Neutrophil (primary cell): ENCODE data around the gene HDAC3.

Source experiments
- H3K27ac ChIP-seq: fragments of 200-600 bp; sonication (generic); 2 replicates; pipeline ENCODE4 v1.5.1; 2016; ENCODE audit warnings: mild to moderate bottlenecking, moderate library complexity
- H3K27me3 ChIP-seq: fragments of 200-600 bp; sonication (generic); 2 replicates; pipeline ENCODE4 v1.6.0; 2016; ENCODE audit warnings: mild to moderate bottlenecking
- H3K36me3 ChIP-seq: fragments of 200-600 bp; sonication (generic); 2 replicates; pipeline ENCODE4 v1.5.1; 2017
- H3K4me1 ChIP-seq, 2 experiments: fragments of 200-600 bp in 1 of 2; sonication (generic) in 1 of 2; 1 replicate in 1 of 2; 2 replicates in 1 of 2; pipeline versions ENCODE4 v1.5.1 to v1.6.1; 2013 to 2016; ENCODE audit warnings: low read depth in 1 of 2, low read length in 1 of 2, mild to moderate bottlenecking in 1 of 2, moderate library complexity in 1 of 2; ENCODE audit not compliant: control insufficient read depth in 1 of 2, insufficient read depth in 1 of 2
- H3K4me3 ChIP-seq, 2 experiments: fragments of 200-600 bp in 1 of 2; sonication (generic) in 1 of 2; 1 replicate in 1 of 2; 2 replicates in 1 of 2; pipeline ENCODE4 v1.5.1; 2013 to 2016; ENCODE audit warnings: low read depth in 1 of 2, low read length in 1 of 2, mild to moderate bottlenecking in 1 of 2, moderate library complexity in 1 of 2
- H3K9me3 ChIP-seq: fragments of 200-600 bp; sonication (generic); 2 replicates; pipeline ENCODE4 v1.5.1; 2016
- CTCF ChIP-seq: fragments of 200-600 bp; sonication (generic); IDR thresholded peaks from 2 replicates; pipeline ENCODE4 v1.5.1; 2016; ENCODE audit warnings: antibody characterized with exemption

Gene HDAC3

GRCh38 chr5:141634720-141635119 lies 1.9 kb downstream of the HDAC3 start:
- no peaks in the 10 kb centered on the region for H3K9me3 ChIP-seq
- TF ChIP-seq CTCF: no peak
- peaks cover 15% of the 10 kb centered on the region for H3K27me3 ChIP-seq
- peaks cover 21% of the 10 kb centered on the region for H3K36me3 ChIP-seq
- H3K27ac ChIP-seq: no peak overlapping the region
- no peak overlapping the region for H3K4me3 ChIP-seq
- H3K4me1 ChIP-seq: peaks cover 25 to 27% of the 10 kb centered on the region in 2 experiments

GRCh38 chr5:141633871-141634561 lies 2.6 kb downstream of the HDAC3 start:
- Histone ChIP-seq H3K9me3 (no peaks in the 10 kb centered on the region), H3K4me1 (peaks cover 25 to 27% of the 10 kb centered on the region in 2 experiments), H3K4me3 (no peak overlapping the region), H3K36me3 (peaks cover 28% of the 10 kb centered on the region), H3K27ac (no peak overlapping the region), H3K27me3 (peaks cover 15% of the 10 kb centered on the region)
- TF ChIP-seq CTCF: no peak

- peaks cover 41% of the 10 kb centered on the region for H3K36me3 ChIP-seq
- peaks cover 3% of the 10 kb centered on the region for H3K27me3 ChIP-seq
- no peak for TF ChIP-seq CTCF
- no peak overlapping the region for H3K4me3 ChIP-seq
- no peak overlapping the region for H3K27ac ChIP-seq
- no peaks in the 10 kb centered on the region for H3K9me3 ChIP-seq
- H3K4me1 ChIP-seq: peaks cover 18 to 19% of the 10 kb centered on the region in 2 experiments
These were observed 4.0 kb downstream of the HDAC3 start for GRCh38 chr5:141632650-141633049.

GRCh38 chr5:141630570-141631140 lies 6.0 kb downstream of the HDAC3 start:
- H3K36me3 ChIP-seq: peaks cover 58% of the 10 kb centered on the region
- H3K4me3 ChIP-seq: no peak overlapping the region
- no peak overlapping the region for H3K27ac ChIP-seq
- no peaks in the 10 kb centered on the region for H3K27me3 ChIP-seq
- H3K9me3 ChIP-seq: no peaks in the 10 kb centered on the region
- no peak for TF ChIP-seq CTCF
- peaks cover 4 to 8% of the 10 kb centered on the region in 2 experiments for H3K4me1 ChIP-seq

- no peak for TF ChIP-seq CTCF
- no peak overlapping the region for H3K4me3 ChIP-seq
- H3K27me3 ChIP-seq: no peaks in the 10 kb centered on the region
- peaks cover 74% of the 10 kb centered on the region for H3K36me3 ChIP-seq
- H3K9me3 ChIP-seq: no peaks in the 10 kb centered on the region
- no peak overlapping the region for H3K27ac ChIP-seq
- no peaks in the 10 kb centered on the region for H3K4me1 ChIP-seq
These were observed 8.4 kb downstream of the HDAC3 start for GRCh38 chr5:141628175-141628788.
